Activated gamma-delta T cell treated with anti-CD3 and anti-CD28 coated beads, Interleukin-2, amount 50 U/mL, for 16 hours (primary cell): Measurements from ENCODE around the gene PAK5.

ENCODE experiments used
- DNase-seq: peaks from one replicate; pipeline ENCODE4 v3.0.0-alpha.2; 2020; ENCODE audit warnings: low read depth

The PAK5 gene

GRCh38 chr20:9616455-9616805 is 222.4 kb downstream of the PAK5 start:
- DNase-seq: no peak

GRCh38 chr20:9615766-9616454 is 223.0 kb downstream of the PAK5 start:
- no peak for DNase-seq

GRCh38 chr20:9615118-9615517 is 223.8 kb downstream of the PAK5 start:
- DNase-seq: no peak

GRCh38 chr20:9613871-9614270 is 225.0 kb downstream of the PAK5 start:
- no peak for DNase-seq

- DNase-seq: no peak
Observed at GRCh38 chr20:9611921-9612320, 227.0 kb downstream of the PAK5 start.

- no peak for DNase-seq
Observed at GRCh38 chr20:9610665-9611064, 228.2 kb downstream of the PAK5 start.

GRCh38 chr20:9609887-9610502 is 228.9 kb downstream of the PAK5 start:
- DNase-seq: peak; percentile 1

GRCh38 chr20:9608639-9609340 is 230.1 kb downstream of the PAK5 start:
- no peak for DNase-seq

- DNase-seq: no peak
Observed at GRCh38 chr20:9602847-9603183, 236.1 kb downstream of the PAK5 start.

- no peak for DNase-seq
Observed at GRCh38 chr20:9600562-9600961, 238.3 kb downstream of the PAK5 start.

- DNase-seq: no peak
Observed at GRCh38 chr20:9597547-9597946, 241.3 kb downstream of the PAK5 start.

GRCh38 chr20:9595763-9596162 is 243.1 kb downstream of the PAK5 start:
- DNase-seq: no peak

GRCh38 chr20:9594284-9594875 is 244.5 kb downstream of the PAK5 start:
- no peak for DNase-seq

- DNase-seq: no peak
Observed at GRCh38 chr20:9592419-9592818, 246.5 kb downstream of the PAK5 start.

GRCh38 chr20:9591080-9591479 is 247.8 kb downstream of the PAK5 start:
- DNase-seq: no peak

GRCh38 chr20:9590189-9590588 is 248.7 kb downstream of the PAK5 start:
- no peak for DNase-seq

- no peak for DNase-seq
Observed at GRCh38 chr20:9588706-9589105, 250.2 kb downstream of the PAK5 start.

GRCh38 chr20:9583151-9583550 is 255.7 kb downstream of the PAK5 start:
- DNase-seq: no peak

GRCh38 chr20:9582137-9582536 is 256.7 kb downstream of the PAK5 start:
- no peak for DNase-seq

GRCh38 chr20:9581509-9581908 is 257.4 kb downstream of the PAK5 start:
- DNase-seq: no peak

GRCh38 chr20:9578594-9578993 is 260.3 kb downstream of the PAK5 start:
- DNase-seq: no peak

GRCh38 chr20:9577397-9577796 is 261.5 kb downstream of the PAK5 start:
- no peak for DNase-seq

GRCh38 chr20:9576695-9577094 is 262.2 kb downstream of the PAK5 start:
- DNase-seq: no peak
